Activated CD4-positive, alpha-beta T cell treated with anti-CD3 and anti-CD28 coated beads, Interleukin-2, amount 50 U/mL, for 16 hours (primary cell): Measurements from ENCODE around the gene AP5S1.
"Not testable (repeated sequence)": the region's sequence is repeated elsewhere in the genome, so short reads cannot be mapped to it uniquely, and the experiment has no call there.

Experiments
- DNase-seq: peaks from one replicate; pipeline ENCODE4 v3.0.0-alpha.2; 2020

AP5S1 gene

GRCh38 chr20:3812975-3813847 is 7.1 kb upstream of the AP5S1 start:
- DNase-seq, result no peak

- DNase-seq, result no peak
Measured at GRCh38 chr20:3813848-3814581, 6.3 kb upstream of the AP5S1 start.

- no peak for DNase-seq
Measured at GRCh38 chr20:3814928-3815495, 5.3 kb upstream of the AP5S1 start.

- DNase-seq, result peak; percentile 51
Measured at GRCh38 chr20:3815703-3816315, 4.5 kb upstream of the AP5S1 start.

GRCh38 chr20:3818155-3819151 is 1.9 kb upstream of the AP5S1 start:
- no peak for DNase-seq

- DNase-seq, result no peak
Measured at GRCh38 chr20:3819411-3820047, 818 bp upstream of the AP5S1 start.

GRCh38 chr20:3820901-3821727 is 767 bp downstream of the AP5S1 start:
- no peak for DNase-seq

GRCh38 chr20:3821996-3822395 is 1.6 kb downstream of the AP5S1 start:
- no peak for DNase-seq

GRCh38 chr20:3823881-3824280 is 3.5 kb downstream of the AP5S1 start:
- DNase-seq, result no peak

- DNase-seq, result no peak
Measured at GRCh38 chr20:3825526-3825925, 5.2 kb downstream of the AP5S1 start.

- DNase-seq, result no peak
Measured at GRCh38 chr20:3826420-3826819, 6.1 kb downstream of the AP5S1 start.

- DNase-seq, result no peak
Measured at GRCh38 chr20:3828798-3829197, 8.5 kb downstream of the AP5S1 start.

GRCh38 chr20:3829891-3830290 is 9.5 kb downstream of the AP5S1 start:
- DNase-seq, result not testable (repeated sequence)

GRCh38 chr20:3836132-3836531 is 15.8 kb downstream of the AP5S1 start:
- no peak for DNase-seq

- DNase-seq, result no peak
Measured at GRCh38 chr20:3839328-3839727, 19.0 kb downstream of the AP5S1 start.

- DNase-seq, result not testable (repeated sequence)
Measured at GRCh38 chr20:3840201-3840600, 19.9 kb downstream of the AP5S1 start.

- DNase-seq, result no peak
Measured at GRCh38 chr20:3842348-3842930, 22.1 kb downstream of the AP5S1 start.

GRCh38 chr20:3843490-3843889 is 23.1 kb downstream of the AP5S1 start:
- DNase-seq, result no peak

GRCh38 chr20:3843990-3844619 is 23.8 kb downstream of the AP5S1 start:
- DNase-seq, result not testable (repeated sequence)

- no peak for DNase-seq
Measured at GRCh38 chr20:3846378-3846739, 26.0 kb downstream of the AP5S1 start.
